Natural killer cell (primary cell): ENCODE results near the gene GORASP1. TPM values are rescaled to one million over a fixed set of nuclear protein-coding genes. Genes with fewer than 3 reads are reported as not detected.

Experiments
- ATAC-seq, 3 donors: fragments of 150-1000 bp in 2 of 3; fragments of 200-7000 bp in 1 of 3; cut with Tn5 transposase; 1 replicate in 1 of 3; 2 replicates in 2 of 3; pipeline ENCODE4 v1.10.0; 2021; ENCODE audit warnings: mild to moderate bottlenecking in 2 of 3, moderate library complexity in 2 of 3
- DNase-seq, 2 donors: peaks; one replicate each; pipeline versions ENCODE4 v3.0.0 to v3.0.0-alpha.2; 2013 to 2021; ENCODE audit warnings: mixed read lengths in 1 of 2
- H3K27ac ChIP-seq: one replicate; pipeline ENCODE4 v1.5.1; 2013; ENCODE audit warnings: mild to moderate bottlenecking, low read length
- H3K27me3 ChIP-seq: one replicate; pipeline ENCODE4 v1.6.1; 2013; ENCODE audit warnings: low read length; ENCODE audit not compliant: control insufficient read depth, insufficient read depth
- H3K36me3 ChIP-seq: one replicate; pipeline ENCODE4 v1.6.1; 2013; ENCODE audit warnings: low read length; ENCODE audit not compliant: control insufficient read depth, insufficient read depth
- H3K4me1 ChIP-seq: one replicate; pipeline ENCODE4 v1.6.1; 2013; ENCODE audit warnings: low read length; ENCODE audit not compliant: control insufficient read depth, insufficient read depth
- H3K4me3 ChIP-seq: one replicate; pipeline ENCODE4 v1.5.1; 2013; ENCODE audit warnings: low read length
- H3K9me3 ChIP-seq: one replicate; pipeline ENCODE4 v1.6.1; 2013; ENCODE audit warnings: low read length; ENCODE audit not compliant: control insufficient read depth, insufficient read depth
- H3K27ac Mint-ChIP-seq, 2 donors: one replicate each; pipeline ENCODE4 v1.8.0; 2022; ENCODE audit warnings: mild to moderate bottlenecking in 2 of 2, mixed read lengths in 2 of 2, moderate library complexity in 1 of 2
- H3K27me3 Mint-ChIP-seq, 2 donors: one replicate each; pipeline ENCODE4 v1.8.0; 2022; ENCODE audit warnings: low read depth in 2 of 2, mixed read lengths in 2 of 2
- H3K36me3 Mint-ChIP-seq: one replicate; pipeline ENCODE4 v1.8.0; 2022; ENCODE audit warnings: mixed read lengths
- H3K4me1 Mint-ChIP-seq, 2 donors: one replicate each; pipeline ENCODE4 v1.8.0; 2022; ENCODE audit warnings: mixed read lengths in 2 of 2
- H3K4me3 Mint-ChIP-seq: one replicate; pipeline ENCODE4 v1.8.0; 2022; ENCODE audit warnings: mild to moderate bottlenecking, moderate library complexity, mixed read lengths
- H3K9me3 Mint-ChIP-seq, 2 donors: one replicate each; pipeline ENCODE4 v1.8.0; 2022; ENCODE audit warnings: mixed read lengths in 2 of 2
- CTCF ChIP-seq: fragments of 200-600 bp; IDR thresholded peaks from one replicate; pipeline ENCODE4 v1.8.0; 2022; ENCODE audit warnings: antibody characterized with exemption
- WGBS: methylation state at CpG from one replicate; pipeline ENCODE4 v1.1.7; 2013; ENCODE audit warnings: missing lambda C conversion rate; ENCODE audit not compliant: insufficient coverage; 5-methylcytosine and 5-hydroxymethylcytosine counted together
- intact Hi-C: fragments of 100-400 bp; cut with micrococcal nuclease; formaldehyde crosslinking; loops from one replicate; pipeline ENCODE4 v1.14.2; 2022
- total RNA-seq, 4 donors: library from RNA; stranded (reverse); fragments of 120-200 nt in 1 of 4; gene quantifications; one replicate each; pipeline versions ENCODE4 v1.2.3 to v1.2.4, GENCODE V29; 2013 to 2022

The GORASP1 gene
- total RNA-seq, 3 donors from 2014 or later (not counting 1 experiment from before 2014, with no cell fraction given) = 20.2 to 21.3 (median 20.8) TPM

GRCh38 chr3:39100500-39100886 is 6.9 kb downstream of the GORASP1 start:
- Histone ChIP-seq H3K4me3 (no peak overlapping the region), H3K27me3 (no peaks in the 10 kb centered on the region), H3K36me3 (peaks cover 29% of the 10 kb centered on the region), H3K9me3 (no peaks in the 10 kb centered on the region), H3K4me1 (peaks cover 5% of the 10 kb centered on the region), H3K27ac (no peak overlapping the region)
- no peak for TF ChIP-seq CTCF
- WGBS = 94% methylated on average over 9 of the region's 9 CpGs
- Mint-ChIP-seq H3K27me3 (peaks cover 0 to 7% of the 10 kb centered on the region in 2 donors), H3K27ac (no peak overlapping the region), H3K4me1 (peaks cover 7 to 27% of the 10 kb centered on the region in 2 donors), H3K4me3 (no peak overlapping the region), H3K9me3 (no peaks in the 10 kb centered on the region), H3K36me3 (no peaks in the 10 kb centered on the region)
- intact Hi-C loops = loop anchor here (10.0 kb wide), 1 partner anchor 84 kb away; no protein-coding TSS in a partner anchor
- DNase-seq (no peak), ATAC-seq (no peak)

- 92% methylated on average over 2 of the region's 2 CpGs for WGBS
- Histone ChIP-seq H3K9me3 (no peaks in the 10 kb centered on the region), H3K27me3 (no peaks in the 10 kb centered on the region), H3K27ac (no peak overlapping the region), H3K36me3 (peaks cover 34% of the 10 kb centered on the region), H3K4me1 (peaks cover 5% of the 10 kb centered on the region), H3K4me3 (no peak overlapping the region)
- H3K4me1 Mint-ChIP-seq = peaks cover under 1 to 22% of the 10 kb centered on the region in 2 donors
- H3K27ac Mint-ChIP-seq = no peak overlapping the region
- ATAC-seq (no peak), DNase-seq (no peak)
- H3K36me3 Mint-ChIP-seq = peaks cover under 1% of the 10 kb centered on the region
- no peaks in the 10 kb centered on the region for H3K9me3 Mint-ChIP-seq
- H3K4me3 Mint-ChIP-seq = no peak overlapping the region
- intact Hi-C loops = loop anchor here (10.0 kb wide), 1 partner anchor 85 kb away; no protein-coding TSS in a partner anchor
- H3K27me3 Mint-ChIP-seq = peaks cover 0 to 2% of the 10 kb centered on the region in 2 donors
- TF ChIP-seq CTCF = no peak
Observed at GRCh38 chr3:39099738-39100499, 7.5 kb downstream of the GORASP1 start.

- H3K36me3 ChIP-seq = peaks cover 40% of the 10 kb centered on the region
- H3K36me3 Mint-ChIP-seq = peaks cover 8% of the 10 kb centered on the region
Observed at GRCh38 chr3:39099242-39099641, 8.2 kb downstream of the GORASP1 start.

More at GRCh38 chr3:39099242-39099641, 8.2 kb downstream of the GORASP1 start:
- H3K27ac Mint-ChIP-seq = no peak overlapping the region
- TF ChIP-seq CTCF = no peak
- H3K27me3 Mint-ChIP-seq = no peaks in the 10 kb centered on the region
- peaks cover 0 to 20% of the 10 kb centered on the region in 2 donors for H3K4me1 Mint-ChIP-seq
- intact Hi-C loops = no loop called here
- H3K4me1 ChIP-seq = peaks cover 5% of the 10 kb centered on the region
- no peak overlapping the region for H3K4me3 Mint-ChIP-seq
- DNase-seq = no peak
- WGBS = 90% methylated on average over 1 of the region's 1 CpG
- no peak overlapping the region for H3K27ac ChIP-seq
- H3K9me3 ChIP-seq = no peaks in the 10 kb centered on the region
- no peaks in the 10 kb centered on the region for H3K9me3 Mint-ChIP-seq
- H3K27me3 ChIP-seq = no peaks in the 10 kb centered on the region
- no peak for ATAC-seq
- H3K4me3 ChIP-seq = no peak overlapping the region
